Suppressor macrophage treated with lipopolysaccharide for 4 hours (primary cell): ENCODE measurements around the gene IMPDH1.
A peak's percentile ranks its signal among the peaks of the same experiment; 100 is the strongest.

ENCODE experiments used
- DNase-seq: peaks from one replicate; pipeline ENCODE4 v3.0.0-alpha.2; 2020

The IMPDH1 gene

GRCh38 chr7:128387216-128388144, 22.3 kb downstream of the IMPDH1 start:
- peak; percentile 79 for DNase-seq

- peak; percentile 21 for DNase-seq
Observed at GRCh38 chr7:128385988-128386925, 23.5 kb downstream of the IMPDH1 start.

GRCh38 chr7:128384726-128385125, 25.1 kb downstream of the IMPDH1 start:
- DNase-seq: no peak

GRCh38 chr7:128383776-128384175, 26.0 kb downstream of the IMPDH1 start:
- peak; percentile 52 for DNase-seq

- peak; percentile 33 for DNase-seq
Observed at GRCh38 chr7:128381161-128381821, 28.5 kb downstream of the IMPDH1 start.

- no peak for DNase-seq
Observed at GRCh38 chr7:128380483-128381106, 29.2 kb downstream of the IMPDH1 start.

GRCh38 chr7:128379900-128380479, 29.8 kb downstream of the IMPDH1 start:
- DNase-seq: no peak

GRCh38 chr7:128378637-128379036, 31.1 kb downstream of the IMPDH1 start:
- DNase-seq: no peak

GRCh38 chr7:128376077-128376476, 33.7 kb downstream of the IMPDH1 start:
- DNase-seq: no peak

- DNase-seq: no peak
Observed at GRCh38 chr7:128374041-128374440, 35.7 kb downstream of the IMPDH1 start.

GRCh38 chr7:128373606-128374005, 36.2 kb downstream of the IMPDH1 start:
- DNase-seq: no peak

GRCh38 chr7:128370491-128370890, 39.3 kb downstream of the IMPDH1 start:
- no peak for DNase-seq

- no peak for DNase-seq
Observed at GRCh38 chr7:128366986-128367385, 42.8 kb downstream of the IMPDH1 start.

GRCh38 chr7:128366300-128366699, 43.5 kb downstream of the IMPDH1 start:
- no peak for DNase-seq

- DNase-seq: no peak
Observed at GRCh38 chr7:128365432-128365831, 44.4 kb downstream of the IMPDH1 start.

- DNase-seq: no peak
Observed at GRCh38 chr7:128364166-128364870, 45.5 kb downstream of the IMPDH1 start.

- DNase-seq: no peak
Observed at GRCh38 chr7:128363261-128363721, 46.5 kb downstream of the IMPDH1 start.

- no peak for DNase-seq
Observed at GRCh38 chr7:128362670-128363069, 47.1 kb downstream of the IMPDH1 start.

- peak; percentile 35 for DNase-seq
Observed at GRCh38 chr7:128361411-128362379, 48.1 kb downstream of the IMPDH1 start, which contains the start of gene PRRT4. TSS of gene PRRT4 (minus strand) at chr7:128361690.

- DNase-seq: no peak
Observed at GRCh38 chr7:128360359-128360678, 49.5 kb downstream of the IMPDH1 start.
